K562 (cell line): ENCODE measurements around the gene PPM1N. TPM values are rescaled to one million over a fixed set of nuclear protein-coding genes. Genes with fewer than 3 reads are reported as not detected.

Experiments
- ARID4B ChIP-seq: sonication (generic); formaldehyde crosslinking; IDR thresholded peaks from 2 replicates; pipeline ENCODE4 v1.8.0; 2022; ENCODE audit warnings: mild to moderate bottlenecking, missing genetic modification reagents
- ATF2 ChIP-seq: sonication (generic); formaldehyde crosslinking; IDR thresholded peaks from 2 replicates; pipeline ENCODE4 v1.8.1; 2022; ENCODE audit warnings: missing genetic modification reagents
- CBX1 ChIP-seq: sonication (generic); IDR thresholded peaks from 2 replicates; pipeline ENCODE4 v1.6.1; 2016; ENCODE audit warnings: antibody characterized with exemption, low read depth, mild to moderate bottlenecking
- FOXK2 ChIP-seq, 2 experiments: fragments of 450-650 bp; IDR thresholded peaks in 1 of 2; conservative IDR thresholded peaks in 1 of 2; 2 replicates each; pipeline ENCODE4 v1.6.1; 2016; ENCODE audit warnings: low read depth in 2 of 2, mild to moderate bottlenecking in 1 of 2
- GABPA ChIP-seq: fragments of 200-800 bp; sonication (Bioruptor generic); conservative IDR thresholded peaks from 2 replicates; pipeline ENCODE4 v1.6.1; 2016; ENCODE audit warnings: low read depth, missing genetic modification characterization, missing compliant biosample characterization
- PHF20 ChIP-seq: fragments of 450-650 bp; IDR thresholded peaks from 2 replicates; pipeline ENCODE4 v1.6.1; 2018; ENCODE audit not compliant: partially characterized antibody
- PREB ChIP-seq: sonication (generic); formaldehyde crosslinking; IDR thresholded peaks from 2 replicates; pipeline ENCODE4 v1.8.1; 2023; ENCODE audit warnings: mild to moderate bottlenecking, missing genetic modification reagents
- RBM14 ChIP-seq: fragments of 200-400 bp; formaldehyde crosslinking; IDR thresholded peaks from 2 replicates; pipeline ENCODE4 v1.6.1; 2018; ENCODE audit warnings: low read depth, mild to moderate bottlenecking, low read length, moderate library complexity, borderline replicate concordance; ENCODE audit not compliant: insufficient read depth
- SREBF2 ChIP-seq: sonication (generic); formaldehyde crosslinking; IDR thresholded peaks from 2 replicates; pipeline ENCODE4 v1.4.0; 2020; ENCODE audit warnings: mild to moderate bottlenecking, missing genetic modification reagents
- ZNF407 ChIP-seq: fragments of 450-650 bp; IDR thresholded peaks from 2 replicates; pipeline ENCODE4 v1.6.1; 2016; ENCODE audit warnings: low read depth
- ZNF77 ChIP-seq: fragments of 250-450 bp; sonication (Bioruptor Pico); IDR thresholded peaks from 2 replicates; pipeline ENCODE4 v1.5.0; 2020
- polyA plus RNA-seq, 8 experiments: library from polyadenylated mRNA; depleted of rRNA in 4 of 8; stranded (reverse) in 5 of 8; unstranded in 3 of 8; fragments of >200 nt; fragmentation: Nextera tagmentation in 2 of 8; fragmentation: Illumina TruSeq in 1 of 8; extraction: Ambion mirVana in 2 of 8; extraction: Trizol in 1 of 8; gene quantifications; 2 replicates each; pipeline versions ENCODE4 v1.2.1 to v1.2.3, GENCODE V29; 2011 to 2014; ENCODE audit warnings: inconsistent platforms in 1 of 8, missing spikeins in 1 of 8
- total RNA-seq, 7 experiments: library from RNA; depleted of rRNA in 6 of 7; stranded (reverse); fragments of >200 nt in 6 of 7; fragmentation: Illumina TruSeq in 2 of 7; extraction: Trizol in 2 of 7; gene quantifications; 2 replicates each; pipeline versions ENCODE4 v1.2.1 to v1.2.3, GENCODE V29; 2011 to 2021; ENCODE audit warnings: low replicate concordance in 1 of 7

The PPM1N gene
- total and polyA plus RNA-seq, 9 of the 15 experiments (the other 6 are each of a cell fraction or from before 2014, with no cell fraction given) = 4.5 to 15.6 (median 8.7) TPM

- TF ChIP-seq GABPA (tag) (no peak), ZNF77 (CRISPR knock-in tag) (no peak), PHF20 (no peak), ATF2 (no peak), CBX1 (peak; percentile 88), ZNF407 (no peak), RBM14 (no peak), FOXK2 (conservative IDR thresholded peaks at IDR 0.05 in 1 of 2, IDR thresholded peaks at IDR 0.05 in 1 of 2; ENCODE audit: low read depth in 2 of 2) (no peak), ARID4B (CRISPR knock-in tag) (no peak), SREBF2 (no peak), PREB (0 out of 2 replicates have a peak, but pooled peaks have one; percentile 24)
Measured at GRCh38 chr19:45506989-45507871, 9.0 kb downstream of the PPM1N start, which contains the start of gene VASP (continued).
